ENCODE data around the gene ABCC1. TPM values are rescaled to one million over a fixed set of nuclear protein-coding genes. Genes with fewer than 3 reads are reported as not detected.
"Not testable (repeated sequence)": the region's sequence is repeated elsewhere in the genome, so short reads cannot be mapped to it uniquely, and the experiment has no call there.

ABCC1 gene
- total and polyA plus RNA-seq, 9 donors = 3.0 to 8.5 (median 5.7) TPM

GRCh38 chr16:16143038-16143763, 193.8 kb downstream of the ABCC1 start:
- Histone ChIP-seq H3K4me3 (ENCODE audit: low read length) (no peak overlapping the region), H3K9me3 (replicated peaks; ENCODE audit: control insufficient read depth, low read depth, low read length) (no peaks in the 10 kb centered on the region), H3K4me1 (ENCODE audit: control insufficient read depth, insufficient read depth, low read length) (peaks cover 17% of the 10 kb centered on the region), H3K27me3 (ENCODE audit: control insufficient read depth, insufficient read depth, low read length) (peaks cover 6% of the 10 kb centered on the region), H3K27ac (ENCODE audit: low read length) (no peak overlapping the region), H3K36me3 (ENCODE audit: control insufficient read depth, insufficient read depth, low read length) (peaks cover 19% of the 10 kb centered on the region)
- DNase-seq = no peak
- 89% methylated on average over 8 of the region's 15 CpGs for WGBS (ENCODE audit: insufficient coverage)

GRCh38 chr16:16143931-16144330, 194.5 kb downstream of the ABCC1 start:
- H3K4me1 ChIP-seq (ENCODE audit: control insufficient read depth, insufficient read depth, low read length) = peaks cover 21% of the 10 kb centered on the region
- peaks cover 16% of the 10 kb centered on the region for H3K36me3 ChIP-seq (ENCODE audit: control insufficient read depth, insufficient read depth, low read length)
- no peak overlapping the region for H3K4me3 ChIP-seq (ENCODE audit: low read length)
- H3K27ac ChIP-seq (ENCODE audit: low read length) = no peak overlapping the region
- WGBS (ENCODE audit: insufficient coverage) = no CpG with 5 or more reads among the region's 8 CpGs
- no peak for DNase-seq
- peaks cover 8% of the 10 kb centered on the region for H3K27me3 ChIP-seq (ENCODE audit: control insufficient read depth, insufficient read depth, low read length)
- no peaks in the 10 kb centered on the region for H3K9me3 ChIP-seq (replicated peaks; ENCODE audit: control insufficient read depth, low read depth, low read length)

GRCh38 chr16:16144416-16144815, 195.0 kb downstream of the ABCC1 start:
- 81% methylated on average over 4 of the region's 5 CpGs for WGBS (ENCODE audit: insufficient coverage)
- DNase-seq = no peak
- H3K4me1 ChIP-seq (ENCODE audit: control insufficient read depth, insufficient read depth, low read length) = peaks cover 21% of the 10 kb centered on the region
- no peaks in the 10 kb centered on the region for H3K9me3 ChIP-seq (replicated peaks; ENCODE audit: control insufficient read depth, low read depth, low read length)
- peaks cover 8% of the 10 kb centered on the region for H3K27me3 ChIP-seq (ENCODE audit: control insufficient read depth, insufficient read depth, low read length)
- H3K27ac ChIP-seq (ENCODE audit: low read length) = no peak overlapping the region
- peaks cover 16% of the 10 kb centered on the region for H3K36me3 ChIP-seq (ENCODE audit: control insufficient read depth, insufficient read depth, low read length)
- H3K4me3 ChIP-seq (ENCODE audit: low read length) = no peak overlapping the region

- WGBS (ENCODE audit: insufficient coverage) = 71% methylated on average over 4 of the region's 5 CpGs
- H3K27ac ChIP-seq (ENCODE audit: low read length) = no peak overlapping the region
- no peak for DNase-seq
- H3K4me1 ChIP-seq (ENCODE audit: control insufficient read depth, insufficient read depth, low read length) = peaks cover 28% of the 10 kb centered on the region
- peaks cover 8% of the 10 kb centered on the region for H3K27me3 ChIP-seq (ENCODE audit: control insufficient read depth, insufficient read depth, low read length)
- no peaks in the 10 kb centered on the region for H3K9me3 ChIP-seq (replicated peaks; ENCODE audit: control insufficient read depth, low read depth, low read length)
- peaks cover 13% of the 10 kb centered on the region for H3K36me3 ChIP-seq (ENCODE audit: control insufficient read depth, insufficient read depth, low read length)
- H3K4me3 ChIP-seq (ENCODE audit: low read length) = no peak overlapping the region
These were observed 195.9 kb downstream of the ABCC1 start for GRCh38 chr16:16145286-16145685.

GRCh38 chr16:16146380-16147315, 197.2 kb downstream of the ABCC1 start:
- H3K9me3 ChIP-seq (replicated peaks; ENCODE audit: control insufficient read depth, low read depth, low read length) = no peaks in the 10 kb centered on the region
- peak; percentile 80 for DNase-seq
- no peak overlapping the region for H3K4me3 ChIP-seq (ENCODE audit: low read length)
- WGBS (ENCODE audit: insufficient coverage) = 91% methylated on average over 11 of the region's 14 CpGs
- peaks cover 34% of the 10 kb centered on the region for H3K4me1 ChIP-seq (ENCODE audit: control insufficient read depth, insufficient read depth, low read length)
- no peak overlapping the region for H3K27ac ChIP-seq (ENCODE audit: low read length)
- peaks cover 2% of the 10 kb centered on the region for H3K36me3 ChIP-seq (ENCODE audit: control insufficient read depth, insufficient read depth, low read length)
- peaks cover 8% of the 10 kb centered on the region for H3K27me3 ChIP-seq (ENCODE audit: control insufficient read depth, insufficient read depth, low read length)

GRCh38 chr16:16147316-16147999, 198.0 kb downstream of the ABCC1 start:
- no peak overlapping the region for H3K27ac ChIP-seq (ENCODE audit: low read length)
- WGBS (ENCODE audit: insufficient coverage) = 81% methylated on average over 11 of the region's 17 CpGs
- DNase-seq = no peak
- no peaks in the 10 kb centered on the region for H3K9me3 ChIP-seq (replicated peaks; ENCODE audit: control insufficient read depth, low read depth, low read length)
- peaks cover 8% of the 10 kb centered on the region for H3K27me3 ChIP-seq (ENCODE audit: control insufficient read depth, insufficient read depth, low read length)
- H3K4me1 ChIP-seq (ENCODE audit: control insufficient read depth, insufficient read depth, low read length) = peaks cover 34% of the 10 kb centered on the region
- H3K4me3 ChIP-seq (ENCODE audit: low read length) = no peak overlapping the region
- no peaks in the 10 kb centered on the region for H3K36me3 ChIP-seq (ENCODE audit: control insufficient read depth, insufficient read depth, low read length)

- WGBS (ENCODE audit: insufficient coverage) = 66% methylated on average over 14 of the region's 15 CpGs
- H3K27ac ChIP-seq (ENCODE audit: low read length); H3K9me3 ChIP-seq (replicated peaks; ENCODE audit: control insufficient read depth, low read depth, low read length); H3K36me3 ChIP-seq (ENCODE audit: control insufficient read depth, insufficient read depth, low read length); H3K27me3 ChIP-seq (ENCODE audit: control insufficient read depth, insufficient read depth, low read length); DNase-seq; H3K4me3 ChIP-seq (ENCODE audit: low read length): not testable (repeated sequence)
- H3K4me1 ChIP-seq (ENCODE audit: control insufficient read depth, insufficient read depth, low read length) = peaks cover 34% of the 10 kb centered on the region
These were observed 198.7 kb downstream of the ABCC1 start for GRCh38 chr16:16148000-16148599.

- 80% methylated on average over 7 of the region's 9 CpGs for WGBS (ENCODE audit: insufficient coverage)
These were observed 199.3 kb downstream of the ABCC1 start for GRCh38 chr16:16148755-16149154.

GRCh38 chr16:16149710-16150116, 200.3 kb downstream of the ABCC1 start:
- 81% methylated on average over 9 of the region's 10 CpGs for WGBS (ENCODE audit: insufficient coverage)
- peaks cover 11% of the 10 kb centered on the region for H3K27me3 ChIP-seq (ENCODE audit: control insufficient read depth, insufficient read depth, low read length)
- no peak for DNase-seq
- no peaks in the 10 kb centered on the region for H3K36me3 ChIP-seq (ENCODE audit: control insufficient read depth, insufficient read depth, low read length)
- H3K9me3 ChIP-seq (replicated peaks; ENCODE audit: control insufficient read depth, low read depth, low read length) = no peaks in the 10 kb centered on the region
- peak overlapping the region; percentile 42 for H3K27ac ChIP-seq (ENCODE audit: low read length)
- H3K4me3 ChIP-seq (ENCODE audit: low read length) = no peak overlapping the region
- H3K4me1 ChIP-seq (ENCODE audit: control insufficient read depth, insufficient read depth, low read length) = peaks cover 34% of the 10 kb centered on the region

More at GRCh38 chr16:16148755-16149154, 199.3 kb downstream of the ABCC1 start:
- no peaks in the 10 kb centered on the region for H3K9me3 ChIP-seq (replicated peaks; ENCODE audit: control insufficient read depth, low read depth, low read length)
- DNase-seq = no peak
- H3K4me3 ChIP-seq (ENCODE audit: low read length) = no peak overlapping the region
- peaks cover 34% of the 10 kb centered on the region for H3K4me1 ChIP-seq (ENCODE audit: control insufficient read depth, insufficient read depth, low read length)
- H3K27me3 ChIP-seq (ENCODE audit: control insufficient read depth, insufficient read depth, low read length) = peaks cover 8% of the 10 kb centered on the region
- no peak overlapping the region for H3K27ac ChIP-seq (ENCODE audit: low read length)
- H3K36me3 ChIP-seq (ENCODE audit: control insufficient read depth, insufficient read depth, low read length) = no peaks in the 10 kb centered on the region

All from muscle of leg (tissue), 11 donors.